ENCODE results near the gene ADISSP. TPM values are rescaled to one million over a fixed set of nuclear protein-coding genes. Genes with fewer than 3 reads are reported as not detected.
"Not testable (repeated sequence)": the region's sequence is repeated elsewhere in the genome, so short reads cannot be mapped to it uniquely, and the experiment has no call there.

The ADISSP gene
- total RNA-seq, 1 donor from 2014 or later = 29.1 TPM

DNA sequence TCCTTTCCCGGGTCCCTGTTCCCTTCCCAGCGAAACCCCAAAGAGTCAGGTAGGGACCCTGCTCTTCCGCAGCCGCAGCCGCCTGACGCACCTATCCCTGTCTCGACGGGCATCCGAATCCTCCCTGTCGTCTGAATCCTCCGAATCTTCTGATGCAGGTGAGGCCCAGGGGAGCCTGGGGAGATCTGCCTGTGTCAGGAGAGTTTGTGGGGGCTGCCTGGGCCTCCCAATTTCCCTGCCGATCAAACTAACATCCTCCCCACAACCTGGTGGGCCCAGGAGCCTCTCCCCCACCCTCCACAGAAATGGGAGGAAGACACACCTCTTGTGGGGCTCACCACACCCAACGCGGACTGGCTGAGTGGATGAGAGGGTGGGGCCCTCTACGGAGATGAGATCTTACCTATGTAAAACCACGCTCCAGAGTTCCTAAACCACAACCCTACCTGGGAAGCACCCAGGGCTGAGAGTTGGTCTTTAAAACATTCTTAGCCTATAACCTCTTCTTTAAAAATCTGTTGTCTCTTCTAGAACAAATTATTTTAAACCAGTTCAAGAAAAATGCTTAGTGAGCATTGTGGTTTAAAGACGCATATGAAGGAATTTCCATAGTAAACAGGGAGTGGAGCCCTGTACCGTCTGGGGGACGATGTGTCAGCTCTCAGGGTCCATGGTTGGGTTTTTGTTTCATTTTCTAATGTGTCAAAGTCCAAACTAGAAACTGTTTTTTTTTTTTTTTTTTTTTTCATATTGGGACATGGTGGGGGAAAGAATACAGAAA lies 30.2 kb upstream of the ADISSP start:
- ATAC-seq = peak; percentile 52

DNA sequence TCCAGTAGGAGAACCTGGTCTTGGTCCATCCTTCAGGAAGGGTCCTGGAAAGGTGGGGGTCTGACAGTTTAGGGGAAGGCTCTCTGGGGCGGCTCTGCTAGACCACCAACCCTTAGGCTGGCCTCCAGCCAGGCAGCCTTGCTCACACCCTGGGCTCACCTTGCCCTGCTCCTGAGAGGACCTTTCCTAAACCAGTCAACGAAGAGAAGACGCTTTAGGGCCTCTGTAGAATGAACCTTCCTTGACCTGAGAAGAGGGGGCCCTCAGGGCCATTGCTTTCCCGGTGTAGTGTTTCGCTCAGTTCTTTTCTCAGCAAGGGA lies 29.6 kb upstream of the ADISSP start:
- ATAC-seq = no peak

DNA sequence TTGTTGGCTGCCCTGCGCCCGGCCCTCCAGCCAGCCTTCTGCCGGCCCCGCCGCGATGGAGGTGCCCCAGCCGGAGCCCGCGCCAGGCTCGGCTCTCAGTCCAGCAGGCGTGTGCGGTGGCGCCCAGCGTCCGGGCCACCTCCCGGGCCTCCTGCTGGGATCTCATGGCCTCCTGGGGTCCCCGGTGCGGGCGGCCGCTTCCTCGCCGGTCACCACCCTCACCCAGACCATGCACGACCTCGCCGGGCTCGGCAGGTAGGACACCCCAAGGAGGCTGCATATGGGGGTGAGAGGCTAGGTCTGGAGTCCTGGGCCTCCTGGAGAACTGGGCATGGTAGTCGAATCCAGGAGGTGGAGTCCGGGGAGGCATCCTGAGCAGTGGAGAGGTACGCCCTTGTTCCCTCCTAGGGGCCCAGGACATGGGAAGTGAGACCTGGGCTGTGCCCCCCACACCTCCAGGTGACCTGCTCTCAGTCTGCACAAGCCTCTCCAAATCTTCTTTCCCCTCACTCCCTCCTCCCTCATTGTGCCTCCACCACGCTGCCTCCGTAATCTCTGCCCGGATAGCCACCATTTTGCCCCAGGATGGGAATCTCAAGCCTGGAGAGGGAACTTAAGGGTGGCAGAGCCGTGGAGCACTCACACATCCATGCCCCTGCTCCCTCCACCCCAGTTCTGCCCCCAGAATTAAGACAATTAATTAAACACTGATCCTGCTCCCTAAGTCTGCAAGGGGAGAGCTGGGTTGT lies 29.1 kb upstream of the ADISSP start:
- ATAC-seq = peak; percentile 8

DNA sequence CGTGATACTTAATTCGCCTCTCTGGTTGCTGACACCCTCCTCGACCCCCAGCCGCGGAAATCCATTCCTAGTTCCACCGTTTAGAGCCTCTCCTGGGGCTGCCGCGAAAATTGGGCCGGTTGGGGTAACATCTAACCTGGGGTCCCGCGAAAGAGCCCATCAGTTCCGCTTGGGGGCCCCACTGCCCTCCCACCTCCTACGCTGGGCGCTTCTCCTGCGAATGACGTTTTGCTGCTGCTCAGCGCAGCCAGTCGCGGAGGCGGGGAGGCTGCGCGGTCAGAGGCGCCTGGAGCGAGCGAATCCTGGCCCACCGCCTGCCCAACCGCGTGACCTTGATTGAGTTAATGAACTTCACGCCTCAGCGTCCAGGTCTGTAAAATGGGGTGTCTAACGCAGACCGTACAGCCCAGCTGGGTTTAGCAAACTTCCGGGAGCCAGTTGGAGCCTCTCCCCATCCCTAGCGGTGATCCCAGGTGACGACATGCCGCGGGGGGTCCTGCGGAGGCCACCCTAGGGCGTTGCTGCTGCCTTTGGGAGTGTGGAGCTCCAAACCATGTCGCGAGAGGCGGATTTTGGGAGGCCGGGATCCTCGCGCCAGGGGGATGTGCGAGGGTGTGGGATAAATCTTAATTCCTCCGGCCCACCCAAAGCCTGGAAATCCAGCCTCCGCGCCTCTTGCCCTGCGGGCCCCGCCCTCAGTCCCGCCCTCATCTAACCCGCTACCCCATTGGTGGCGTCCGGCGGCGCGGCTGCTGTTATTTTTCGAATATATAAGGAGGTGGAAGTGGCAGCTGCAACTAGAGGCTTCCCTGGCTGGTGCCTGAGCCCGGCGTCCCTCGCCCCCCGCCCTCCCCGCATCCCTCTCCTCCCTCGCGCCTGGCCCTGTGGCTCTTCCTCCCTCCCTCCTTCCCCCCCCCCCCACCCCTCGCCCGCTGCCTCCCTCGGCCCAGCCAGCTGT lies 28.2 kb upstream of the ADISSP start, which contains the start of gene CDC25B:
Gene CDC25B, plus strand, starts transcription at position 800 of the 958 bp plus-strand sequence. CDS start 222 bp downstream, outside the sequence.
- ATAC-seq = peak; percentile 84

DNA sequence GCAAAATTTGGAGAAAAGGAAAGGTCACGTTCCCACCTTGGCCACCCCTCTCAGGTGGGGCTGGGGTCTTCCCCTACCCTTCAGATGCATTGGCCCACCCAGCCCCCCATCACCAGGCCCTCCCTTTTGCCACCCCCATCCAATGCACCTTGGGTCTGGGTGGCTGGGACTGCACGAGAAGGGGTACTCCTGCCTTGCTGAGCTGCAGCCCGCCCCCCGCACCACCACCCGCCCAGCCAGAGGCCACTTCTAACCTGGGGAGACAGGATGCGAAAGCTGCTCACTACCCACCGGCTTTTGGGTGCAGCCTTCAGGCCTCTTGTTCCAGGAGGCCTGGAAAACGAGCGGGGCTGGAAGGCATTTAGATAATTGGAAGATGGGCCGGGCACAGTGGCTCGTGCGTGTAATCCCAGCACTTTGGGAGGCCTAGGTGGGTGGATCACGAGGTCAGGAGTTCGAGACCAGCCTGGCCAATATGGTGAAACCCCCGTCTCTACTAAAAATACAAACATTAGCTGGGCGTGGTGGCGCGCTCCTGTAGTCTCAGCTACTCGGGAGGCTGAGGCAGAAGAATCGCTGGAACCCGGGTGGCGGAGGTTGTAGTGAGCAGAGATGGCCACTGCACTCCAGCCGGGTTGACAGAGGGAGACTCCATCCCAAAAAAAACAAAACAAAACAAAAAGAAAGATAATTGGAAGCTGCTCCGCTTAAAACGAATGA lies 27.3 kb upstream of the ADISSP start:
- ATAC-seq = no peak

DNA sequence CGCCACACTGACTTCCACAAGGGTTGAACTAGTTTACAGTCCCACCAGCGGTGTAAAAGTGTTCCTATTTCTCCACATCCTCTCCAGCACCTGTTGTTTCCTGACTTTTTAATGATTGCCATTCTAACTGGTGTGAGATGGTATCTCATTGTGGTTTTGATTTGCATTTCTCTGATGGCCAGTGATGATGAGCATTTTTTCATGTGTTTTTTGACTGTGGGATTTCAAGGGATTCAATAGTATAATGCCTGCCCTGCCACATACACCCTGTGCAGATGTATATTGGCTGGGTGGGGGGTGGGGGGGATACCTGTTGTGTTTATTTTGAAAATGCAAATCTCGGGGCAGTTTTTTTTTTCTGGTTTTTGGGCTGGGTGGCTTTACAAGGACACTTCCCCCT lies 26.6 kb upstream of the ADISSP start:
- ATAC-seq = not testable (repeated sequence)

DNA sequence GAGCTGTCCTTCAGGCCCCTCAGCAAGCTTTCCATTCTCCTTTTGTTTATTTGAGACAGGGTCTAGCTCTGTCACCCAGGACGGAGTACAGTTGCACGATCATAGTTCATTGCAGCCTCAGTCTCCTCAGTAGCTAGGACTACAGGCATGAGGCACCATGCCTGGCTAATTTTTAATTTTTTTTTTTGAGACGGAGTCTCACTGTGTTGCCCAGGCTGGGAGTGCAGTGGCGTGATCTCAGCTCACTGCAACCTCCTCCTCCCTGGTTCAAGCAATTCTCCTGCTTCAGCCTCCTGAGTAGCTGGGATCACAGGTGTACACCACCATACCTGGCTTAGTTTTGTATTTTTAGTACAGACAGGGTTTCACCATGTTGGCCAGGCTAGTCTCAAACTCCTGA lies 21.6 kb upstream of the ADISSP start:
- ATAC-seq = not testable (repeated sequence)

DNA sequence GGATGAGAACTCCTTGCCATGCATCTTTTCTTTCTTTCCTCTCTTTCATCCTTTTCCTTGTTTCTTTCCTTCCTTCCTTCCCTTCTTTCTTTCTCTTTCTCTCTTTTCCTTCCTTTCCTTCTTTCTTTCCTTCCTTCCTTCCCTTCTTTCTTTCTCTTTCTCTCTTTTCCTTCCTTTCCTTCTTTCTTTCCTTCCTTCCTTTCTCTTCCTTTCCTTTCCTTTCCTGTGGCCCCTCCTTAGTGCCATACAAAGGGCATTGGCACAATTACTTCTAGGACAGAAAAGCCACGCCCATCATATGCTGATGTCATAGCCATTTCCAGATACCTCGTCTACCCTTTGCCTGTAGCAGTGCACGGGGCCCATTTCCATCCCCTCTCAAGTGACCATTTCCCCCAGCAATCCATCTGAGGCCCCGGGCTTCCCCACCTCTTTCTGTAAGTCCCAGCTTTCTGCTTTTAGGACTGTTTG lies 21.2 kb upstream of the ADISSP start:
- no peak for ATAC-seq

DNA sequence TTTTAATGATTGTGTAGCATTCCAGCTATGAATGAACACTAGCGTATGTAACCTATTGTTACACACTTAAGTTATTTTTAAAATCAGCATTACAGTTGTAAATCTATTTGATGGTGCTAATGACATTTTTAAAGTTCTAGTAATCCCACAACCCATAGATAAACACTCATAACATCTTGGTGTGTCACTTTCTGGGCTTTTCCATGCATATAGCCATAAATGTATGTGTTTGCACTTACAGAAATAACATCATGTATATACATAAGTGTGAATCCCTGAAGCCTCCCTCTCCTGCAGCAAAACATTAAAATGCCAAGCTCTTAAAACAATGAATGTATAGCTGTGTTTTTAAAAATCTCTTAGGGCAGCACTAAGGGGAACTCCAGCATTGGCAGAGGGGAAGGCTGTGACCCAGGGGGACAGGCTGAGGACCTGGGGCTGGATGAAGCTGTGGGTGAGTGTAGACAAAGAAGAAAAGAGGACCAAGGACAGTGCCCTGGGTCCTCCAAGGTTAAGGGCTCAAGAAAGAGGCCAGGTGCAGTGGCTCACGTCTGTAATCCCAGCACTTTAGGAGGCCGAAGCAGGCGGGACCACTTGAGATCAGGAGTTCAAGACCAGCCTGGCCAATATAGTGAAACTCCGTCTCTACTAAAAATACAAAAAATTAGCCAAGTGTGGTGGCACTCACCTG lies 19.9 kb upstream of the ADISSP start:
- no peak for ATAC-seq

DNA sequence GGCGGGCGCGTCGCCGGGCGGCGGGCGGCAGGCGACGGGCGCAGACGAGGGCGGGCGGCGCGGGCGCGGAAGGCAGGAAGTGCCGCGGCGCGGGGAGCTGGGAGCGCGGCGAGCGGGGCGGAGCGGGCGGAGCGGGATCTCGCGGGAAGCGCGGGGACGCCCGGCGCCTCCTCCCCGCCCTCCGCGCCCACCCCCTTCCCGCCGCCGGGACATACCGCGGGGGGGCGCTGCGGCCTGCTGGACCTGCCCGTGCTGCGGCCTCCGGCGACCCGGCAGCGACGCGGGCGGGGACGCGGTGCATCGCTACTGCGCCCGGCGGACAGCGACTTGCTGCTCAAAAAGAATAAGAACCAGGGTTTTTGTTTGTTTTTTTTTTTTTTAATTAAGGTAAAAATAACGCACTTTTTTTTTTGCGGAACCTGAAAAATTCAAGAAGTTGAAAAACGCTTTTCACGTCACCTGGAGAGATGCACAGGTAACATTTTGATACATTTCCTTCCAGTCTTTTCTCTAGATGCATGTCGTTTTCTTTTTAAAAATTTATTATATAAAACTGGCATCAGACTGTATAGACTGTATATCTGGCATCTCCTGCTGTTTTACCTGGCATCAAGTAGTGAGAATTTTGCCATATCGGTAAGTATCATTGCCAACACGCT lies 19.2 kb upstream of the ADISSP start, which contains the start of gene CENPB:
Gene CENPB, minus strand, starts transcription at position 76 of the 659 bp plus-strand sequence. CDS start 257 bp downstream, outside the sequence.
- peak; percentile 89 for ATAC-seq

DNA sequence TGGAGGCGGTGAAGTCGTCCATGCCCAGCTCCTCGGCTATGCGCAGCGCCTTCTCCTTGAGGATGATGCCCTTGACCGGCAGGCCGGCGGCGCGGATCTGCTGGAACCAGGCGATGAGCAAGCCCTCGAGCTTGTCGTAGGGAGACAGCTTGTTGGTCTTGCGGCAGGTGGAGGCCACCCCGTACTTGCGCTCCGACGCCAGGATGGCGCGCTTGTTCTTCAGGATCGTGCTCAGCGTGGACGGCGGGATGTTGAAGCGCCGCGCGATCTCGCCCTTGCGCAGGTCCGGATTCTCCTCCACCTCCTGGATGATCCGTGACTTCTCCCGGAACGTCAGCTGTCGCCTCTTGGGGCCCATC lies 18.6 kb upstream of the ADISSP start:
- peak; percentile 14 for ATAC-seq

DNA sequence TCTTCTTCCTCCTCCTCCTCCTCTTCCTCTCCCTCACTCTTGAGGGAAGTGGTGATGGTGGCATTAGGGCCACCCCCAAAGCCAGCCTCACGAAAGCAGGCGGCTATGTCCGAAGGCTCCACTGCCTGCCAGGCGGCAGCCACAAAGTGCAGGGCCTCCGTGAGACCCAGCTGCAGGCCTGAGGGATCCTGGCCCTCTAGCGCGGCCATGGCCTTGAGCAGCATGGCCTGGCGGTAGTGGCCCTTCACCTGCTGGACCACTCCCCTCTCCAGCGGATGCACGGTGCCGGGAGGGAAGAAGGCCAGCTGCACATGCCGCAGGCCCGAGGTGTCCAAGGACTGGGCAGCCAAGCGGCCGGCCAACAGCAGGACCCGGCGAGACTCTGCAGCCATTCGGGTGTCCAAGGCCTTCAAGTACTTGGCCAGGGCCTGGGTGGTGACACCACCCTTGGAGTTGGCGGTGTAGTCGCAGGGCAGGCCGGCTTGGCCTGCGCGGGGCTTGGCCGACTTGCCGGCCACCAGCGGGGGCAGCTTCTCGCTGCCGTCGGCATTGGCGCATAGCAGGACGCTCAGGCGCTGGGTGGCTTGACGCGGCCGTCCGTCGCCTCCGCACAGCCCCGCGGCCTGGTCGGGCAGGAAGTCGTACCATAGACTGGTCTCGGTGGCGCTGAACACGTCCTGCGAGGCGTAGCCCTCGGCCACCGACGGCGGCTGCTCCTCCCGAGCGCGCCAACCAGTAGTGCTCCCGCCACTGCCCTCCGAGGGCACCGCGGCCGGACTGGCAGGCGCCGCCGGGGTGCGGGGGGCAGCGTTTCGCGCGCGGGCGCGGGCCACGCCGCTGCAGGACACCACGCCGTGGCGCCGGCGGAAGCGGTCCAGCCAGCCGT lies 17.9 kb upstream of the ADISSP start:
- ATAC-seq = peak; percentile 23

DNA sequence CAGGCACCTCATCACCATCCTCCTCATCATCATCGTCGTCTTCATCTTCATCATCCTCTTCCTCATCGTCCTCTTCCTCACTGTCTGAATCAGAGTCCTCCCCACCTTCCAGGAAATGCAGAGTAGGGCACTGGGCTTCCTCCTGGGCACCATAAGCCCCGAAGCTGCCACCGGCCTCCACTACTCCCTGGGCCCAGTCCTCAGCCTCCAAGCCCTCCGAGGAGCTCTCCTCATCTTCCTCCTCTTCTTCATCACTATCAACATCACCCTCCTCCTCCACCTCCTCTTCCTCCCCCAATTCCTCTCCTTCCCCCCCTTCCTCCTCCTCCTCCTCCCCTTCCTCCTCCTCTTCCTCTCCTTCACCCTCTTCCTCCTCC lies 17.3 kb upstream of the ADISSP start:
- no peak for ATAC-seq

DNA sequence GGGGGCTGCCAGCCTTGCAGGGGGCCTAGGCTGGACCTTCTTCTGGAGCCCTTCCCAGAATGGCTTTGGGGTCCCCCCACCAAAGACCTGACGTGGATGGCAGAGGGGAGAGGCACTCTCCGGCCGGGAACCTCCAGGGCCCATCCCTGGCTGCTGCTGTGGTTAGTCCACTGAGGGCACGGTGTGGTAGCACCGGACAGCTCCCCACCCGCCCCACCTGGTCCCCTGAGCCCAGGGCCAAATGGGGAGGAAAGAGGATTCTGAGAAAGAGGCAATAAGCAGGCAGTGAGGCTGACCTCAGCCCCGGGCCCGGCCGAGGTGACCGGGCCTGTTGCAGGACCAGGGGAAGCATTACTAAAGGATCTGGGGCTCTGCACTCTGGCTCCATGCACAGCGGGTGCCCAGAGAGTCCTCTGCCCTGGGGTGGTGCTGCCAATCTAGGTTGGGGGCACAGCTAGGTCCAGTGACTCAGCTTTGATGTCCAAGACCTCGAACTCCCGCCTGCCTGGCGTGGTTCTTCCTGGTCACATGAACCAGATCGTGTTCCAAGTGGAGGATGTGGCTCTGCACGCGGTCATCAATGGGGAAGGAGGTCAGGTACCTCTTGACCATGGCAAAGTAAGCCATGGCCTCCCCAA lies 16.8 kb upstream of the ADISSP start:
- ATAC-seq = no peak

DNA sequence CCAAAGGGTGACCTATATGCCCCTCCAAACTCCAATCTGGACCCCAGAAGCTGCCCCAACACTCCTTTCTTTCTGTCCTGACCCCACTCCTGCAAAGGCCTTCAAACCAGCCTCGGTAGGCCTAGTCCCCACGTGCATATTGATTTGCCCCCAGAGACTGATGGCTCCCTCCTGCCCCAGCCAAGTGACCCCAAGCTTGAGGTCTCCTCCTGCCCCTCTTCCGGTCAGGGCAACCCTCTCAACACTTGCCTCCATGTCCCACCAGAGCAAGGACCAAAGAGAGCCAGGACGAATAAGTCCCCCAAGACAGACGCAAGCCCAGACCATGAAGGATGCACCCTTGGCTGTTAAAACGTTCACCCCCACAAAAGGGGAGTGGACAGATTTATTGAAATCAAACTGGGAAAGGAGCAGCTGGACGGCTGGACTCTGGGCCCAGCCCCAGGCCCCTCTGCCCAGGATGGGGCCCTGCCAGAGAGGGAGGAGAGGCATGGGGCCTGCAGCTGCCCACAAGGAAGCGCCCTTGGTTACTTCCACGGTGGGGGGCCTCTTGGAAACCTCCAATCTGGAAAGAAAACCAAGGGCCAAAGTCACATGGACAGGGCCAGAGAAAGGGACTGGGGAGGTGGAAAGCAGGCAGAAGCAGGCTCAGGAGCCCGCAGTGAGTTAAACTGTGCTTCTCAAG lies 16.1 kb upstream of the ADISSP start:
- no peak for ATAC-seq

DNA sequence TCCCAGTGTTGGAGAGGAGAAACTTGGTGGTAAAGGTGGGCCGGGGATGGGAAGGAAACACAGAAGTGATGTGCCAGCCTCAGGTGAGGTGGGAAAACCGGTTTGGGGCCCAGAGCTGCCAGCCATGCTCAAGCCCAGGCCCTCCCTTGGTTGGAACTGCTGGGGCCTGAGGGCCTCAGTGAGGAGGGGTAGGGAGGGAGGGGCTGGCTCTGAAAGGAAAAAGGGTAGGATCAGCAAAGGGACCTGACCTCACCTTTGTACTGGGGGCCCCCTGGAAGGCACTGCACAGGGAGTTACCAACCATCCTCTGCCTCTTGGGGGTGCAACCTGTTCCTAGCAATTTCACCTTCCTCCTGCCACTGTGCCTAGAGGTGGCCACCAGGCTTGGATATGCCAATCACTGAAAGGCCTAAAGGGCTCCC lies 15.5 kb upstream of the ADISSP start:
- ATAC-seq = peak; percentile 7

DNA sequence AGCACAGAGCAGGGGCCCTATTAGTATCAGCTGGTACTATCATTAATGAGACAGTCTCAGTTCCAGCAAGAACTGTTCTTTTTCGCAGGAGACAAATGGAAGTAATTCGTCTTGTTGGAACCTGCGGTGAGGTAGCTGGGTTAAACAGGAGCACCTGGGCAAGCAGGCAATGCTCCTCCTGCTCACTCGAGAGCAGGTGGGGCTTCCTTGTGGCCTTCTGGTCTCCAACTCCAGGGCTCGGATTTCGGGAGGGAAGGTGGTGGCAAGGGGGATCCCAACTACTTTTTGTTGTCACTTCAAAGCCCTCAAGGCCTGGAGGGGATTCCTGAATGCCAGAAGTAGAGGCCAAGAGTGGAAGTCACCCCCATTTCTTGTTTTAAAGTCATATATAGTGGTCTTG lies 15.0 kb upstream of the ADISSP start:
- ATAC-seq = no peak

DNA sequence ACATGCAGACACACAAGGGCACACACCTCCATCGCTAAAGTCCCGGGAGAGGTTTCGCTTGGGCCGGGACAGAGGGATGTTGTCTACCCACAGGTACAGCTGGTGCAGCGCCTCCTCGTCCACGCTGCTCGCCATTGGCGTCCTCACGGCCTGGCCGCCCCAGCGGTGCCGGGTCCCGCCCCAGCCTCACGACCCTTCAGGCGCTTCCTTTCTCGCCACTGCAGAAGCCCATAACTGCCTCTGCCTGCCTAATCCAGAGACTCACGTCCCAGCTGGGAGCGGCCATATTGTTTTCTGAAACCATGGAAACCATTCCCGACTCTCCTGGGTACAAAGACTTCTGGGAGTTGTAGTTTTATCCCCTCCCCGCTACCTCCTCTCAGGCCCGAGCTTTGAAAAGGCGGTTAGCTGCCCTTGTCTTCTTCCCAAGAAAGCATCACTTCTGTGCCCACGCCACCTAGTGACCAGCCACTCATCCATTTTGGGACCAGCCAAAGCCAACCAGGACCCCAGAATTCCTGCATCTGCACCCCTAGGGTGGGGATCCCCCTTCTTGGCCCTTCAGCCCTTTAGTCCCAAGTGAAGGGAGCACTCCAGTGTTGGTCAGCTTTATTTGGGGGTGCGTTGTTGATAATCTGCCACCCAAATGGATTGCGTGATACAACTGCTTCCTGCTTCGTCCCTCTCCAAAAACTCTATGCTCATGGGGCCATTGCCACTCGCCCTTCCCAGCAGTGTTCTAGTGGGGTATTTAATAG lies 13.8 kb upstream of the ADISSP start, which contains the start of gene SPEF1:
Gene SPEF1, minus strand, starts transcription at position 296 of the 758 bp plus-strand sequence. Its CDS starts 161 bp downstream, at position 135.
- ATAC-seq = peak; percentile 62

All from esophagus mucosa (tissue), 1 donor.